Measurements from ENCODE around the gene CYFIP2.

The CYFIP2 gene

DNA sequence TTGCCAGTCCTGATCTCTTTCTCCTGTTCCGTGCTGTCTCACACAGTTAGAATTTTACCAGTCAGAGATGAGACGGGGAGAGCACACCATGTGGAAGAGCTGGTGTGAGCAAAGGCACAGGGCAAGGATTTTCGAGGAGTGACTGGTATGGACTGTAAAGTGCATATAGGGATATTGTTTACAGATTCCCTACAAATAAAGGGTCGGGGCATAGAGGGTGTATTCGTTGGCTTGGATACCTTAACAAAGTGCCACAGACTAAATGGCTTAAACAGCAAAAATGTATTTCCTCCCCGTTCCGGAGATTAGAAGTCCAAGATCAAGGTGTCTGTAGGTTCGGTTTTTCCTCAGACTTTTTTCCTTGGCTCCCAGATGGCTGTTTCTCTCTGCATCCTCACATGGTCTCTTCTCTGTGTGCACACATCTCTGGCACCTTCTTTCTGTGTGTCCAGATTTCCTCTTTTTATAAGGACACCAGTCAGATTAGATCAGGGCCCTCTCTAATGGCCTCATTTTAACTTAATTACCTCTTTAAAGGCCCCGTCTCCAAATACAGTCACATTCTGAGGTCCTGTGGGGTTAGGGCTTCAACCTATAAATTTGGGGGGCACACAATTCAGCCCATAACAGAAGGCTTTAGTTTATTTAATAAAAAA lies 23.4 kb downstream of the CYFIP2 start:
- DNase-seq: no peak

DNA sequence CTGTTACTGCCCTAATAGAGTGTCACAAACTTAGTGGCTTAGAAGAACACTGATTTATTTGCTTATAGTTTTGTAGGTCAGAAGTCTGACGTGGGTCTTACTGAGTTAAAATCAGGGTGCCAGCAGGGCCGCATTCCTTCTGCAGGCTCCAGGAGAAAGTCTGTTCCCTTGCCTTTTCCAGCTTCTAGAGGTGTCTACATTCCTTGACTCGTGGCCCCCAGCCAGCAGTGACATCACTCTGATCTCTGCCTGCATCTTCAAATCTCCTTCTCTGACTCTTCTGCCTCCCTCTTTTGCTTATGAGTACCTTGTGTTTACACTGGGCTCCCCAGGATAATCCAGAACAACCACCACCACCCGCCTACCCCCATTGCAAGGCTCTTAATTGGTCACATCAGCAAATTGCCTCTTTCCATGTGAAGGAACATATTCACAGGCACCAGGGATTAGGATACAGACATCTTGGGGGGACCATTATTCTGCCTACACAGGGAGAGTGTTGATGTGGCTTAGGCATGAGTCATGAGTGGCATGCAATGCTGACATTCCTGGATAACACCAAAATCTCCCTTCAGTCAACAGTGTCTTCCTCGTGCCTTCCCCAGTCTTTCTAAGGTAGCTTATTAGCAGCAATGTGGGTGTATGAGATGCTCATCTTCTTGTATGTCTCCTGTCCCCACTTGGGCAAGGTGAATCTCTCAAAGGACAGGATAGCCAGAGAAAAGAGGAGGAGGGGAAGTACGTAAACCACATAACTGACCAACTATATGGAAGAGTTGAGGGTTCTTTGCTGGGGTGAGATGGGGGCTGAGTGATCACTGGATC lies 24.4 kb downstream of the CYFIP2 start:
- DNase-seq: no peak

DNA sequence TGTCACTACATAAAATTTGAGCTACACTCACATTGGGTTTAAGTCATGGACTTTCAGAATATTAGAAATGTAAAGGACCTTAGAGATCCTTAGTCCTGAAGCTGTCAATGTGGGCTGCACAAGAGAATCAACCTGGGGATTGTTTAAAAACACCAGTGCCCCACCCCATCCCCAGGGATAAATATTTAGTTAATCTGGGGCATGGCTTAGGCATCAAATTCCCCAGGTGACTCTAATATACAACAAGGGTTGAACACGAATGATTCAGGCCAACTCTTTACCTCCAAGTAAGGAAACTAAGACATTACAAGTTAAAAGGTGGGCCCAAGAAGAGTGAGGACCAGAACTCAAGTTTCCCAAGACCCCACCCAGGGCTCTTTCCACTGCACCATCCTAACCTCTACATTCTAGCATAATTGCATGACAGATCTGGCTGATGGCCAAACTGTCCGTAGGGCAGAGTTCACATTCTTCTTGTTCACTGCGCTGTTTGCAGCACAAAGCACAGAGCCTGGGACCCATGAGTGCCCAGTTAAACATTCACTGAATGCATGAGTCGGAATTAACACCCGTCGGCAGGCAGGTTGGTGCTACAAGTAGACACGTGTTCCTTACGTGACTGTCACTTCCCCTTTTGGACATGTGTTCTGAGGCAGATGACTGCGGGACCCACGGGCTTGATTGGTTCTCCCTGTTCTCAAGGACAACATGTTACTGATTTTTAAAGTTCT lies 25.2 kb downstream of the CYFIP2 start:
- DNase-seq: peak; percentile 36

DNA sequence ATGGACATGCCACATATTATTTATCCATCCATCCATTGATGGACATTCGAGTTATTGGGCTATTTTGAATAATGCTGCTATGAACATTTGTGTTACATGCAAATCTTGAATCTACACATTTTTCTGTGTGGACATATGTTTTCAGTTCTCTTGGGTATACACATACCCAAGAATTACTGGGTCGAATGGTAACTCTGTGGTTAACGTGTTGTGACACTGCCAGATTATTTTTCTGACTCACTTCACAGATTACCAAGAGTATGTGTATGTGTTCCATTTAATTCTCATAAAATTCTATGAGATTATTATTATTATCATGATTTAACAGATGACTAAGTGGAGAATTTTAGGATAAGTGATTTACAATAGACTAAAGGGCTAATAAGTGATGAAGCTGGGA lies 26.7 kb downstream of the CYFIP2 start:
- DNase-seq: no peak

DNA sequence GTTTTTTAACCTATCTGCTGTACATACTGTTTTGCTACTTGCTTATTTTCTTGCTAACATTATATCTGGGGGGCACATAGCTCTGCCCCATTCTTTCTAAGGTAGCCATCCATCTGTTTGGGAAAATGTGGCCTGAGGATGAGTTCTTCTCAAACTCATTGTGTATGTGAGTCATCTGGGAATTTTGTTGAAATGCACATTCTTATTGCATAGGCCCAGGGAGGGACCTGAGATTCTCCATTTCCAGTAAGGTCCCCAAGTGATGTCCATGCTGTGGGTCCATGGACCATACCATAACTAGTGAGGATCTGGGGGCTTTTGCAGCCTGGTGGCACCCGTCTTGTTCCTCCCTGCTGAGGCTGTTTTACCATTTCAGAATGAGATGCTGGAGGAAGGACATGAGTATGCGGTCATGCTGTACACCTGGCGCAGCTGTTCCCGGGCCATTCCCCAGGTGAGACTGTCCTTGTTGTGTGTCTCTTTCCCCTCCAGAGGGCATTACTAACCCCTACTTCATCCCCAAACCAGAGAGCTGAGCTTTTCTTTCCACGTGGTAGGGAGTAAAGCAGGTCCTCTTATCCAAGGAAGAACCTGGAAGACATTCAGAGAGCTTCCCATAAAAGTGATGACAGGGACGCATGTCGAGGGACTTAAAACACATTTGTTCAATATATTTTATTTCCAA lies 28.6 kb downstream of the CYFIP2 start:
- no peak for DNase-seq

DNA sequence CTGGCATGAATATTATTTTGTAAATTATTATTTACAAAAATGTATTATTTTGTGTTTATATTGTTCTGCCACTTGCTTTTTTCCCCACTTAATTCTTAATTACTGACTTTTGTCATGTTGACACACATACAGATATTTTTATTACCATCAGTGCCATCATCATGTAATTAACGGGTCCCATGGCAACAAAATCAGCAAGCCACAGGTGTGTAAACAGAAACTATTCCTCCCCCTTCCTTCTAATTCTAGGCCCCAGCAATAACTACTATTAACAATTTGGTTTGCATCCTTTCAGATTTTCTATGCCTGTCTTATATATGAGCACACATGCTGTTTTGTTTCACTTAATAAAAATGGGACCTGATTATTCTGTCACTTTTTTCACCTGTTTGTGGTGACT lies 29.3 kb downstream of the CYFIP2 start:
- no peak for DNase-seq

DNA sequence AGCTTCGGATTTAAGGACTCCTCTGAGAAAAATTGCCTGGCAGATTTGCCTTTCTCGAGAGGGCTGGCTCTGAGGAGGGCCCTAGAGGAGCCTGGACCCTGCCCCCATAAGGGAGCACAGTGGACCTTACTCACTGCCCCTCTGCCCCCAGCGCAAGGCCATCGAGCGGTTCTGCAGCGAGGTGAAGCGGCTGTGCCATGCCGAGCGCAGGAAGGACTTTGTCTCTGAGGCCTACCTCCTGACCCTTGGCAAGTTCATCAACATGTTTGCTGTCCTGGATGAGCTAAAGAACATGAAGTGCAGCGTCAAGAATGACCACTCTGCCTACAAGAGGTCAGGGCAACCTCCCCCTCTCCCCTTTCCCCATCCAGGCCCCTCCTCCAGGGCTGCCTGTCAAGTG lies 34.6 kb downstream of the CYFIP2 start:
- DNase-seq: no peak

DNA sequence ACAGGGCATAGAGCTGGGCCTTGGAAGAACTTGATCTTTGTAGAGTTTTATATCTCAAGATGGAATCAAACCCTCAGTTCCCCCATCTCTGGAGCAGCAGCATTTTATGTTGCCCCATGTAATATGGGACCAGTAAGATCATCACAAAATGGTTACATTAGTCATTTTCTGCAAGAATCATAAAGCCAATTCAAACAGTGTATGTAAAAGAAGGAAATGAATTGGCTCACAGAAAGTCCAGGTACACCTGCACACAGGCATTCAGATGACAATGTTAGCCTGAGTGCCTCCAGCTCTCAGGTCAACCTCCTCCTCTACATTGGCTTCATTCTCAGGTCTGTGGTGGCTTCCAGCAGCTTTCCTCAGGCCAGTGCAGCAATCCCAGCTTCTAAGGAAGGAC lies 35.1 kb downstream of the CYFIP2 start:
- DNase-seq: no peak

DNA sequence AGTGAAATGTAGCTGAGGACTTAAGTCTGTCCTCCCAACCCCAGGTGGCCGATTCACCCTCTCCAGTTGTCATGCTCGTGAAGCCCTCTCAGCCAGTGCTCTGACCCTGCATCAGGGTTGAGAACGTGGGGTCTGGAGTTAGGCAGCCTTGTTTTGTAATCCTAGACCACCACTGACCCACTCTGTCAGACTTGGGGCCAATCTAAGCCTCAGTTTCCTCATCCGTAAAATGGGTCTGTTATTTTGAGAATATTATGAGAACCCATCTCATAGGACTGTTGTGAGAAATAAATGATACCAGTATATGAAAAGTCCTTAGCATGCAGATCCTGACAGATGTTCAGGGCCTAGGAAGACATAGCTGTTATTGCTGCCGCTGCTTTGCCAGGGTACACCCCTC lies 37.1 kb downstream of the CYFIP2 start:
- DNase-seq: no peak

DNA sequence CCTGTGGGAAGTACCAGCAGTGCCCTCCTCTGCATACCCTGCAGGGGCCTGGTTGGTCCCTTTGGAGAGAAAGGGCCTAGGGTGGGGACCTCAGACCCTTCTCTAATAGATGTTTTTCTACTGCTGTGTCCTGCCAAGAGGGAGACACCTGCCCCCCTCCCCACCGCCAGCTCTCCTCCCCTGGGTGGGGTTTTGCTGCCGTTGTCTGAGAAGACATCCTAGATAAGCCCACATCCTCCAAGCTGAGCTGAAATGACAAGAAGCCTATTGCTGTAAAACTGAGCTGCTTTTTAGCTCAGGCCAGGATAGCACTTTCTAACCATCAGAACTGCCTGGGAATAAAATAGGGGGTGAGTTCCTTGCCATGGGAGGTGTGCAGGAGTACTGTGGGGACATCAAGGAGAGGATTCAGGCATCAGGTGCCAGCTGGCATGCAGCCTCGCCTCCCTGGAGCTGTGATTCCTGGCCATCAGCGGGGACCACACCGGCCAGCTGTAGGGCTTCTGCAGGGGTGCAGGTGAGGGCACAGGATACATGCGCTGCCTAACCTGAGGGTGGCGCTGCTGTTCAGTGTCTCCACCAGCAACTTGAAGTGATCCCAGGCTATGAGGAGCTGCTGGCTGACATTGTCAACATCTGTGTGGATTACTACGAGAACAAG lies 37.9 kb downstream of the CYFIP2 start:
- peak; percentile 39 for DNase-seq

DNA sequence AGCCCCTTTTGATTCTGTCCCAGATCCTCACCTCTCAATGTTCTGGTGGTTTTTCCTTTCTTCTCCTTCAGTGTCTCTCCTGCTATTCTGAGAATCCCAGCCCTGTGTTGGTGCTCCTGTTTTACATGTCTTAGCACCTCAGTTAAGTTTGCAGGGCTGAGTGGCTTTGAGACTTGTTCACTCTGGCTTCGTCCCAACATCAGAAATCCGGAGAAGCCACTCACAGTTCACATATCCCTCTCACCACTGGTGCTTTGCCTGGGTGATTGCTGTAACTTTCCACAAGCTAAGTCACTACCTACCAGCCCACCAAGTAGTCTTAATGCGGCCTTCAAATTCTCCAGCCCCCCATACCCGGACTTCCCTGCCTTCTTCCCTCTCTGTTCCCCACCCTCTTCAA lies 40.2 kb downstream of the CYFIP2 start:
- DNase-seq: no peak

DNA sequence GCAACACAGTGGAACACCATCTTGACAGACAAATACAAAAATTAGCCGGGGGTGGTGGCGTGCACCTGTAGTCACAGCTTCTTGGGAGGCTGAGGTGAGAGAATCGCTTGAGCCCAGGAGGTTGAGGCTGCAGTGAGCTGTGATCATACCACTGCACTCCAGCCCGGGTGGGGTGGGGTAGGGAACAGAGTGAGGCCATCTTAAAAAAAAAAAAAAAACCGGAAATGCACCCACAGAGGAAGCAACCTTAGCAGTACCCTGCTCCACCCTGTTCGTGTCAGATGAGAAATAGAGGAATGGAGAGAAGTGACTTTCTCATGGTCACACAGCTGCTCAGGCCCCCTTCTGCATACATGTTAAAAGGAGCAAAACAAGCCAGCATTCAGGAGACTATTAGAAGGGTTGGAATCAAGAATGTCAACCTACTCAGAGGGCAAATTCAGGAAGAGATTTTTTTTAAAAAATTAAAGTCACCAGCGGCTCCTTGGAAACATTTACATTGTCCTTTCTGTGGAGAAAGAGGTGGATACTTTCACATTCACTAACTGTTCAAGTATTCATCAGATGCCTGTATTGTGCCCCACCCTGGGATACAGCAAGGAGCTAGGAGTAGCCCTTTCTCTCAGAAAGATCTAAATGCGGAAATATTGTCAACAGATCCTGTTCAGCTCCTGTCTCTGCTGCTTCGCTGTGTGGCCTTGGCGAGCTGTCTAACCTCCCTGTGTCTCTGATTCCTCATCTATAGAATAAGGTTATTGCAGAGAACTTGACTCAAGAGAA lies 41.0 kb downstream of the CYFIP2 start:
- DNase-seq: peak; percentile 17

DNA sequence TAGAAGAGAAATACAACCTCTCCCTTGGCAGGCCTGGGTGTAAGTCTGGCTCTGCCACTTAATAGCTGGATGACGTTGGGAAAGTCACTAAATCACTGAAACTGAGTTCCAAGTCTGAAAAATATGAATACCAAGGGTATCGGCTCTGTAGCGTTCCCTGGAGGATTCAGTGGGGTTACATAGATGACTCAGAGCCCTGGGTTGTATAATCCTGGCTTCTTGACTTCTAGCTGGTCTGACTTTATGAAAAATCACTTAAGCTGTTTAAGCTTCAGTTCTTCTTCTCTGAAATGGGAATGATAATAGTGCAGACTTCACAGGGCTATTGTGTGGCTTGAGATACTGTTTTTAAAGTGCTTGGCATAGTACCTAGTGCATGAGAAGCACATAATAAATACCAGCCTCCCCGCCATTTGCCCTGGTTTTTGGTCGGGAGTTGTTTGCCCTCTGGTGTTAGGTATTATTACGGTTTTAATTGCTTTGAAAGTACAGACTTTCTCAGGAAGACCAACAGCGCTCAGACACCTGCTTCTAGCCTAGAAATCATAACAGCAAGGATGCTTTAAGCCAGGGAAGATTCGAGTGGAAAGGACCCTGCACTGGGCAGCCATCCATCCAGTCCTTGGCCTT lies 43.0 kb downstream of the CYFIP2 start:
- DNase-seq: peak; percentile 21

DNA sequence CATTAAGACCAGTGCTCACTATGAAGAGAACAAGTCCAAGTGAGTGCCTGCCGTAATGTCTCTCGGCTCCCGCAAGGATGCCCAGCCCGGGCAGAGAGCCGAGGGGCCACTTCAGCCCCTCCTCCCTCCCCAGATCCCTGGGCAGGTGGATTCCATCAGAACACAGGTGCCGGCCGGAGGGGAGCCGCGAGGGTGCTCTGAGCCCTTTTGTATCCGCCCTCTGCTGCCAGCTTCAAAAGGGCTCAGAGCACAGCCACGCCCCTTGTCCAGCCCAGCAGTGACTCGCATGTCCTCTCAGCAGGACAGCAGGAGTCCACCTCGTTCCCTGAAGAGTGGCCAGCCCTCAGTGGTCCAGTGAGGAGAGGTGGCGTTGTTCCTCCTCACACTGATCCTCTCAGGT lies 43.9 kb downstream of the CYFIP2 start:
- no peak for DNase-seq

DNA sequence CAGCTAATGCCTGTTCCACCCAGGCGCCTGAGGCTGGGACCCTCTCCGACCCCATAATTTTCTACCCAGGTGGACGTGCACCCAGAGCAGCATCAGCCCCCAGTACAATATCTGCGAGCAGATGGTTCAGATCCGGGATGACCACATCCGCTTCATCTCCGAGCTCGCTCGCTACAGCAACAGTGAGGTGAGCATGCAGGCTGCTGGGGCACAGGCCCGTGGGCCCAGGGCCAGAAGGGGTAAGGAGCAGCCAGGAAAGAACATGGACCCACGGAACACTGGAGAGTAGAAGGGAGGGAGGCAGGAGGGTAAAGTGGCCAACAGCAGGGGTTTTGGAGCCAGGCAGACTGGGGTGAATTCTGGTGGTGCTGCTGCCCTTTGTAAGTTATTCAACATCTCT lies 45.7 kb downstream of the CYFIP2 start:
- no peak for DNase-seq

DNA sequence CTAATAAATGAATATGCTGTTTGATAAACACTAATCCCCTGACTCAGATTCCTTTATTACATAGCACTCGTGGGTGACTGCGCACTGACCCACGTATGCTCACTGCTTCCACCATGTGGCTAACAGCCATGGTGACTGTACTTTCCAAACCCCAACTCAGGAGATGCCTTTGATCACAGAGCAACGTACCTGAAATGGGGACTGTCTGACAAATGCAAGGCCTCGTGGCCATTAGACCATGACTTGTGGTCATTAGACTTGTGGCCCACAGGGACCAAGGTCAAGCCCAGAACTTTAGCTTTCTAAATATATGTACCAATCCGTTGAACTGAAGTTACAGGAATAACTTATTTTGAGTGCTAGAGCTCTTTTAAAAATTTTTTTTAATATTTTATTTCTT lies 46.6 kb downstream of the CYFIP2 start:
- peak; percentile 82 for DNase-seq

DNA sequence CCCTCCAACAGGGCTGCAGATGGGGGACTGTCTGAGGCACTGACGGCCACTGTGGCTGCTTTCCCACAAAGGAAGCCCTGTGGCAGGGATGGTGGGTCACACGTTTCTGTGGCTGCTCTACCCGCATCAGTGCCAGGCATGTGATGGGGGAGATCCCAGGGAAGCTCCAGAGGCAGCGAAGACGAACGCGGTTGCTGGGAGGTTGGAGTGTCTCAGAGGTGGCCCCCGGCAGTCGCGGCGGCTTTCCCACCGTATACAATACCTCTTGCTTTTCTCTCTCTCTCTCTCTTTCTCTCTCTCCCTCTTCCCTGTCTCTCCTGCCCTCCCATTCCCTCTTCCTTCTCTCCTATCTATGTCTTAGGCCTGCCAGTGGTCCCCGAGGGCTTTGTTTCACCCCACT lies 56.7 kb downstream of the CYFIP2 start:
- DNase-seq: no peak

DNA sequence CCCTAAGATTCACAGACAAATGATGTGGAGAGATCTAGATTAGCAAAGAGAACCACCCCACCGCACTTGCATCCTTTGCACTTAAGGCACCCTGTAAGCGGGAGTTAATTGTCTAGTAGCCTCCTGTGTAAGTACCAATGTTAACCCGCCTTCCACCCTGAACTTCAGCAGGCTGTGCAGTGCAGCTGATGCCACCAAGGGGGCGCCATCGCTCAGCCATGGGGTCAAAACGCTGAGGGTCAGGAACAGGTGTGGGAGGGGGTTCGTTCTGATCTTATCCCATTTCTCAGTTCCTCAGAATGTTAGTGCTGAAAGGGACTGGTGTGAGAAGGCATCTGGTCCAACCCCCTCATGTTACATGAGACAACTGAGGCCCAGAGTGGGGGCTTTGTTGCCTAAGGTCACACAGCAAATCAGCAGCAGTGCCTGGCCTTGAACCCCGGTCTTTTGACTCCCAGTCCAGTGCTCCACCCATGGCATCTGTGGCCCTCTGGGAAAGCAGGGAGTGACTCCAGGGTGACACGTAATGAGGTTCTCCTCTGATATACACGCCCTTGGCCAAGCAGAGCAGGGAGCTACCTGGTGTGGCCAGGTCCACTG lies 57.3 kb downstream of the CYFIP2 start:
- peak; percentile 10 for DNase-seq

DNA sequence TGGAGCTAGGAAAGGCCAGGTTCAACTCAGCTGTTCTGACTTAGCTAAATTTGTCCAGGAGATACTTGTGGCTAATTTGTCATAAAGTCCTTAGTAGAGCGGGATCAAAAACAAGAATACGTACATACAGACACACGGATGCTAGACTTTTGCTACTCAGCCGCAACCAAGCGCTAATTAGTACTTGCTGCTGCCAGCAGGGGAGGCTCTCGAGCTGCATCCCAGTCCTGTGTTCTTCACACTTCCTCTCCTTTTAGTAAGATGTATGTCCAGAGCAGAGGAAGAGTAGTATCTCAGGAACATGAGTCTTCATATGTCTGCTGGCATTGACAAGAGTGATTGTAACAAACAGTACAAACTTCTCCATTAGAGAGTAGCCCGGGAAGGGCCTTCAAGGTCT lies 58.3 kb downstream of the CYFIP2 start:
- peak; percentile 8 for DNase-seq

DNA sequence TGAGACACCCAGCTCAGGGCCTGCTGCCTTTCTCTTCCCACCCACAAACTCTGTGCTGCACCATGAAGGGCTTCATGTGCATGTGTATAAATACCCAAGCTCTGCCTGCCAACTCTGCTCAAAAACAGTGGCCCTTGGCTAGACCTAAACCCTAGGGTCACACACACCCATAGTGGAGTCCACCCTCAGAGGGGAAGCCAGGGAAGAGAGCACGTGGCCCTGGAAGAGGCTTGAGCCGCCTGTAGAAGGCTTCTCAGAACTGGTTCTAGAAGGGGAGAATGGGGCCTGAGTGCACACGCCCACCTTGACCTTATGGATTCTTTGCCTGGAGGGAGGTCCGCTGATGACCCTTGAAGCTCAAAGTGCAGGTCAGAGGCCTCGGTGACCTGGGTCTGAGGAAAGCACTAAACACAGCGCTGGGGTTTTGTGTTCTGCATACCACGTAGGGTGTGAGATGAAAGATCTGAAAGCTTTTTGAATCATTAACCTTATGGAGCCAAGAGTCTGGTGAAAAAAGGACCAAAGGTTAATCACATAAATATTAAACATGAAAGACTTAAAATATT lies 60.6 kb downstream of the CYFIP2 start:
- no peak for DNase-seq

DNA sequence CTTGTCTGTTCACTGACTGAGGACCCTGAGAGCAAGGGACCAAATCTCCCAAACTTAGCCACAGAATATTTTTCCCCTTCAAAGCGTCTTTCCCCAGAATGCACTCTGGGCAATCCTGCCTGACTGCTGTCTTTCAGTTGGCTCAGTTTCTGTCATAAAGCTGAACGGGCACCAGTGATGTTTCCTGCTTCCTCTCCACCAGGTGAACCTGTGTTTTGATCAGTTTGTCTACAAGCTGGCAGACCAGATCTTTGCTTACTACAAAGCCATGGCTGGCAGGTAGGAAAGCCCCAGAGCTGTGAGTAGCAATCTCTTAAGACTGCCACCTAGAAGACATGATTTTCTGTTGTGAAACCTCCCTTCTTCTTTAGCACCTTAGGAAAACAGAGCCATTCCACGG lies 61.8 kb downstream of the CYFIP2 start:
- DNase-seq: no peak
